ENCODE results near the gene ENTHD1. TPM values are rescaled to one million over a fixed set of nuclear protein-coding genes. Genes with fewer than 3 reads are reported as not detected.

The ENTHD1 gene
- polyA plus RNA-seq, 4 donors, result 0.01 to 0.06 TPM; not detected in 2

DNA sequence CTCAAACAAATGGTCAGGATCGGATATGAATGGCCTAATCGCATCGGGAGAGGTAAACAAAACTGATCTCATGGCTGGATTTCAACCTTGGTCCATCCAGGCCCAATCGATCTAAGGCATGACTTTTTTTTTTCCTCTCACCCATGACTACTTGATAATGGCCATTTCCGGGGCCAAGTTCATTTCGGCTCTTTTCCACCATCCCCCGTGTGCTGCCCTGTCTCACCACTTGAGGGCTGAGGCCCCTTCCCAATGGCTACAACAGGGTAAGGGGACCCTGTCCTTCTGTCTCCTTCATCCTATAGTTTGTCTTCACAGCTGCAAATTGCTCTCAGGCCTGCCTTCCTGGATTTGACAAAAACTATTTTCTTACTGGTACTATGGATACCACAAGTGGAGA lies 34.0 kb upstream of the ENTHD1 start:
- H3K4me1 ChIP-seq (ENCODE audit: control insufficient read depth in 3 of 3, insufficient read depth in 2 of 3, low read depth in 1 of 3, low read length in 2 of 3), result peaks cover 0 to 42% (median 10%) of the 10 kb centered on the region in 3 donors
- no peaks in the 10 kb centered on the region for H3K36me3 ChIP-seq (ENCODE audit: control insufficient read depth in 3 of 3, insufficient read depth in 2 of 3, low read depth in 1 of 3, low read length in 3 of 3)
- WGBS, 3 donors, result 15 to 31% (median 23%) methylated on average over 7 of the region's 7 CpGs
- peaks cover 0 to 3% (median 0%) of the 10 kb centered on the region in 3 donors for H3K27me3 ChIP-seq (ENCODE audit: control insufficient read depth in 3 of 3, insufficient read depth in 3 of 3, low read length in 3 of 3)
- no peaks in the 10 kb centered on the region for H3K9me3 ChIP-seq (ENCODE audit: control insufficient read depth in 2 of 2, insufficient read depth in 1 of 2, low read depth in 1 of 2, low read length in 1 of 2)
- H3K27ac ChIP-seq (ENCODE audit: low read depth in 1 of 3, low read length in 2 of 3), result peak overlapping the region in 1 of 3 donors; percentile 24
- FAIRE-seq (no peak), DNase-seq (peak in 1 of 2 donors; percentile 63)
- H3K4me3 ChIP-seq (ENCODE audit: low read depth in 1 of 3, low read length in 3 of 3), result peak overlapping the region in 1 of 3 donors; percentile 30

GRCh38 chr22:39926753-39927152 lies 33.2 kb upstream of the ENTHD1 start:
- peaks cover 0 to 42% (median 10%) of the 10 kb centered on the region in 3 donors for H3K4me1 ChIP-seq (ENCODE audit: control insufficient read depth in 3 of 3, insufficient read depth in 2 of 3, low read depth in 1 of 3, low read length in 2 of 3)
- H3K36me3 ChIP-seq (ENCODE audit: control insufficient read depth in 3 of 3, insufficient read depth in 2 of 3, low read depth in 1 of 3, low read length in 3 of 3), result no peaks in the 10 kb centered on the region
- 32 to 53% (median 35%) methylated on average over 5 of the region's 5 CpGs for WGBS, 3 donors
- FAIRE-seq, result no peak
- peak overlapping the region in 1 of 3 donors; percentile 21 for H3K27ac ChIP-seq (ENCODE audit: low read depth in 1 of 3, low read length in 2 of 3)
- H3K9me3 ChIP-seq (ENCODE audit: control insufficient read depth in 2 of 2, insufficient read depth in 1 of 2, low read depth in 1 of 2, low read length in 1 of 2), result no peaks in the 10 kb centered on the region
- H3K4me3 ChIP-seq (ENCODE audit: low read depth in 1 of 3, low read length in 3 of 3), result peak overlapping the region in 1 of 3 donors; percentile 30
- peaks cover 0 to 3% (median 0%) of the 10 kb centered on the region in 3 donors for H3K27me3 ChIP-seq (ENCODE audit: control insufficient read depth in 3 of 3, insufficient read depth in 3 of 3, low read length in 3 of 3)
- no peak for DNase-seq

GRCh38 chr22:39925909-39926679 lies 32.5 kb upstream of the ENTHD1 start:
- WGBS, 3 donors, result 36 to 48% (median 40%) methylated on average over 8 of the region's 8 CpGs
- Histone ChIP-seq H3K4me3 (ENCODE audit: low read depth in 1 of 3, low read length in 3 of 3) (peak overlapping the region in 1 of 3 donors; percentile 30), H3K36me3 (ENCODE audit: control insufficient read depth in 3 of 3, insufficient read depth in 2 of 3, low read depth in 1 of 3, low read length in 3 of 3) (no peaks in the 10 kb centered on the region), H3K27me3 (ENCODE audit: control insufficient read depth in 3 of 3, insufficient read depth in 3 of 3, low read length in 3 of 3) (peaks cover 0 to 3% (median 0%) of the 10 kb centered on the region in 3 donors), H3K4me1 (ENCODE audit: control insufficient read depth in 3 of 3, insufficient read depth in 2 of 3, low read depth in 1 of 3, low read length in 2 of 3) (peaks cover 0 to 42% (median 10%) of the 10 kb centered on the region in 3 donors), H3K27ac (ENCODE audit: low read depth in 1 of 3, low read length in 2 of 3) (peak overlapping the region in 1 of 3 donors; percentile 21), H3K9me3 (ENCODE audit: control insufficient read depth in 2 of 2, insufficient read depth in 1 of 2, low read depth in 1 of 2, low read length in 1 of 2) (no peaks in the 10 kb centered on the region)
- FAIRE-seq (no peak), DNase-seq (peak; percentile 54 to 76)

GRCh38 chr22:39925273-39925672 lies 31.7 kb upstream of the ENTHD1 start:
- no peaks in the 10 kb centered on the region for H3K36me3 ChIP-seq (ENCODE audit: control insufficient read depth in 3 of 3, insufficient read depth in 2 of 3, low read depth in 1 of 3, low read length in 3 of 3)
- no peak overlapping the region for H3K4me3 ChIP-seq (ENCODE audit: low read depth in 1 of 3, low read length in 3 of 3)
- FAIRE-seq (no peak), DNase-seq (no peak)
- H3K27me3 ChIP-seq (ENCODE audit: control insufficient read depth in 3 of 3, insufficient read depth in 3 of 3, low read length in 3 of 3), result no peaks in the 10 kb centered on the region
- WGBS, 3 donors, result 82 to 100% (median 85%) methylated on average over 2 of the region's 2 CpGs
- H3K9me3 ChIP-seq (ENCODE audit: control insufficient read depth in 2 of 2, insufficient read depth in 1 of 2, low read depth in 1 of 2, low read length in 1 of 2), result no peaks in the 10 kb centered on the region
- H3K27ac ChIP-seq (ENCODE audit: low read depth in 1 of 3, low read length in 2 of 3), result no peak overlapping the region
- H3K4me1 ChIP-seq (ENCODE audit: control insufficient read depth in 3 of 3, insufficient read depth in 2 of 3, low read depth in 1 of 3, low read length in 2 of 3), result peaks cover 0 to 42% (median 10%) of the 10 kb centered on the region in 3 donors

- Histone ChIP-seq H3K9me3 (ENCODE audit: control insufficient read depth in 2 of 2, insufficient read depth in 1 of 2, low read depth in 1 of 2, low read length in 1 of 2) (no peaks in the 10 kb centered on the region), H3K27ac (ENCODE audit: low read depth in 1 of 3, low read length in 2 of 3) (no peak overlapping the region), H3K4me1 (ENCODE audit: control insufficient read depth in 3 of 3, insufficient read depth in 2 of 3, low read depth in 1 of 3, low read length in 2 of 3) (peaks cover 0 to 39% (median 10%) of the 10 kb centered on the region in 3 donors), H3K27me3 (ENCODE audit: control insufficient read depth in 3 of 3, insufficient read depth in 3 of 3, low read length in 3 of 3) (no peaks in the 10 kb centered on the region), H3K36me3 (ENCODE audit: control insufficient read depth in 3 of 3, insufficient read depth in 2 of 3, low read depth in 1 of 3, low read length in 3 of 3) (no peaks in the 10 kb centered on the region), H3K4me3 (ENCODE audit: low read depth in 1 of 3, low read length in 3 of 3) (no peak overlapping the region)
- 83 to 89% (median 86%) methylated on average over 18 of the region's 18 CpGs for WGBS, 3 donors
- no peak for FAIRE-seq
- DNase-seq, result no peak
These were observed 30.7 kb upstream of the ENTHD1 start for GRCh38 chr22:39924286-39924685.

- no peak overlapping the region for H3K4me3 ChIP-seq (ENCODE audit: low read depth in 1 of 3, low read length in 3 of 3)
- 56 to 74% (median 66%) methylated on average over 5 of the region's 5 CpGs for WGBS, 3 donors
- FAIRE-seq (no peak), DNase-seq (no peak)
- H3K36me3 ChIP-seq (ENCODE audit: control insufficient read depth in 3 of 3, insufficient read depth in 2 of 3, low read depth in 1 of 3, low read length in 3 of 3), result no peaks in the 10 kb centered on the region
- no peaks in the 10 kb centered on the region for H3K27me3 ChIP-seq (ENCODE audit: control insufficient read depth in 3 of 3, insufficient read depth in 3 of 3, low read length in 3 of 3)
- H3K9me3 ChIP-seq (ENCODE audit: control insufficient read depth in 2 of 2, insufficient read depth in 1 of 2, low read depth in 1 of 2, low read length in 1 of 2), result no peaks in the 10 kb centered on the region
- H3K27ac ChIP-seq (ENCODE audit: low read depth in 1 of 3, low read length in 2 of 3), result no peak overlapping the region
- H3K4me1 ChIP-seq (ENCODE audit: control insufficient read depth in 3 of 3, insufficient read depth in 2 of 3, low read depth in 1 of 3, low read length in 2 of 3), result peaks cover 0 to 37% (median 9%) of the 10 kb centered on the region in 3 donors
These were observed 30.1 kb upstream of the ENTHD1 start for GRCh38 chr22:39923696-39924095.

- WGBS, 3 donors, result 65 to 72% (median 70%) methylated on average over 8 of the region's 8 CpGs
- H3K36me3 ChIP-seq (ENCODE audit: control insufficient read depth in 3 of 3, insufficient read depth in 2 of 3, low read depth in 1 of 3, low read length in 3 of 3), result no peaks in the 10 kb centered on the region
- FAIRE-seq (no peak), DNase-seq (no peak)
- H3K27me3 ChIP-seq (ENCODE audit: control insufficient read depth in 3 of 3, insufficient read depth in 3 of 3, low read length in 3 of 3), result no peaks in the 10 kb centered on the region
- H3K27ac ChIP-seq (ENCODE audit: low read depth in 1 of 3, low read length in 2 of 3), result peak overlapping the region in 2 of 3 donors; percentile 27 to 47
- no peak overlapping the region for H3K4me3 ChIP-seq (ENCODE audit: low read depth in 1 of 3, low read length in 3 of 3)
- H3K4me1 ChIP-seq (ENCODE audit: control insufficient read depth in 3 of 3, insufficient read depth in 2 of 3, low read depth in 1 of 3, low read length in 2 of 3), result peaks cover 0 to 2% (median 0%) of the 10 kb centered on the region in 3 donors
- no peaks in the 10 kb centered on the region for H3K9me3 ChIP-seq (ENCODE audit: control insufficient read depth in 2 of 2, insufficient read depth in 1 of 2, low read depth in 1 of 2, low read length in 1 of 2)
These were observed 26.7 kb upstream of the ENTHD1 start for GRCh38 chr22:39920134-39920743.

- peak overlapping the region in 1 of 3 donors; percentile 9 for H3K4me3 ChIP-seq (ENCODE audit: low read depth in 1 of 3, low read length in 3 of 3)
- H3K27me3 ChIP-seq (ENCODE audit: control insufficient read depth in 3 of 3, insufficient read depth in 3 of 3, low read length in 3 of 3), result peaks cover 0 to 2% (median 0%) of the 10 kb centered on the region in 3 donors
- FAIRE-seq, result no peak
- 43% methylated on average over 12 of the region's 12 CpGs for WGBS, 3 donors
- peak overlapping the region in 2 of 3 donors; percentile 39 to 66 for H3K27ac ChIP-seq (ENCODE audit: low read depth in 1 of 3, low read length in 2 of 3)
- no peaks in the 10 kb centered on the region for H3K4me1 ChIP-seq (ENCODE audit: control insufficient read depth in 3 of 3, insufficient read depth in 2 of 3, low read depth in 1 of 3, low read length in 2 of 3)
- no peaks in the 10 kb centered on the region for H3K36me3 ChIP-seq (ENCODE audit: control insufficient read depth in 3 of 3, insufficient read depth in 2 of 3, low read depth in 1 of 3, low read length in 3 of 3)
- no peaks in the 10 kb centered on the region for H3K9me3 ChIP-seq (ENCODE audit: control insufficient read depth in 2 of 2, insufficient read depth in 1 of 2, low read depth in 1 of 2, low read length in 1 of 2)
- DNase-seq, result no peak
These were observed 24.4 kb upstream of the ENTHD1 start for GRCh38 chr22:39917776-39918495.
